ENCODE results near the gene TMEM106B.
"Not testable (repeated sequence)": the region's sequence is repeated elsewhere in the genome, so short reads cannot be mapped to it uniquely, and the experiment has no call there.

The TMEM106B gene

GRCh38 chr7:12211054-12211710 lies at the start of gene TMEM106B:
Gene TMEM106B, plus strand, starts transcription at chr7:12211294. Its CDS starts 3,517 bp downstream, at chr7:12214811.
- peak; percentile 95 to 96 for DNase-seq (ENCODE audit: low read depth in 2 of 2)
- peak within 1 kb of the TSS; percentile 69 to 85 for H3K4me3 ChIP-seq (replicated peaks in 1 of 2; ENCODE audit: low read depth in 2 of 2, low read length in 2 of 2)
- TF ChIP-seq CTCF (IDR thresholded peaks at IDR 0.05; ENCODE audit: low read depth, low read length), result no peak

GRCh38 chr7:12162415-12163113 lies 48.5 kb upstream of the TMEM106B start:
- TF ChIP-seq CTCF (IDR thresholded peaks at IDR 0.05; ENCODE audit: low read depth, low read length), result no peak
- peak; percentile 48 to 91 for DNase-seq (ENCODE audit: low read depth in 2 of 2)
- H3K4me3 ChIP-seq (replicated peaks in 1 of 2; ENCODE audit: low read depth in 2 of 2, low read length in 2 of 2), result no peak overlapping the region

GRCh38 chr7:12168065-12168464 lies 43.0 kb upstream of the TMEM106B start:
- not testable (repeated sequence) for DNase-seq (ENCODE audit: low read depth in 2 of 2); H3K4me3 ChIP-seq (replicated peaks in 1 of 2; ENCODE audit: low read depth in 2 of 2, low read length in 2 of 2)

GRCh38 chr7:12169981-12170820 lies 40.9 kb upstream of the TMEM106B start:
- H3K4me3 ChIP-seq (replicated peaks in 1 of 2; ENCODE audit: low read depth in 2 of 2, low read length in 2 of 2), result not testable (repeated sequence)
- DNase-seq (ENCODE audit: low read depth in 2 of 2), result peak in 1 of 2 donors; percentile 5

- no peak overlapping the region for H3K4me3 ChIP-seq (replicated peaks in 1 of 2; ENCODE audit: low read depth in 2 of 2, low read length in 2 of 2)
- no peak for TF ChIP-seq CTCF (IDR thresholded peaks at IDR 0.05; ENCODE audit: low read depth, low read length)
- DNase-seq (ENCODE audit: low read depth in 2 of 2), result no peak
Measured at GRCh38 chr7:12173671-12174070, 37.4 kb upstream of the TMEM106B start.

- no peak for DNase-seq (ENCODE audit: low read depth in 2 of 2)
- no peak for TF ChIP-seq CTCF (IDR thresholded peaks at IDR 0.05; ENCODE audit: low read depth, low read length)
- H3K4me3 ChIP-seq (replicated peaks in 1 of 2; ENCODE audit: low read depth in 2 of 2, low read length in 2 of 2), result no peak overlapping the region
Measured at GRCh38 chr7:12174931-12175330, 36.2 kb upstream of the TMEM106B start.

- no peak for DNase-seq (ENCODE audit: low read depth in 2 of 2)
- TF ChIP-seq CTCF (IDR thresholded peaks at IDR 0.05; ENCODE audit: low read depth, low read length), result no peak
Measured at GRCh38 chr7:12178317-12178716, 32.8 kb upstream of the TMEM106B start.

More at GRCh38 chr7:12178317-12178716, 32.8 kb upstream of the TMEM106B start:
- H3K4me3 ChIP-seq (replicated peaks in 1 of 2; ENCODE audit: low read depth in 2 of 2, low read length in 2 of 2), result no peak overlapping the region
